Measurements from ENCODE around the gene TES. TPM values are rescaled to one million over a fixed set of nuclear protein-coding genes. Genes with fewer than 3 reads are reported as not detected.

The TES gene
- total RNA-seq, 1 experiment from 2014 or later: 28.2 TPM

GRCh38 chr7:116298576-116298975, 88.2 kb downstream of the TES start:
- H3K4me2 ChIP-seq (ENCODE audit: insufficient read depth, insufficient read length, low read length): no peak overlapping the region
- WGBS (ENCODE audit: extremely low coverage, insufficient read length, low lambda C conversion rate): no CpG with 5 or more reads among the region's 3 CpGs
- H3K27ac Mint-ChIP-seq: no peak overlapping the region

More at GRCh38 chr7:116298576-116298975, 88.2 kb downstream of the TES start:
- Histone ChIP-seq H3K27ac (ENCODE audit: insufficient read length, low read depth, low read length) (no peak overlapping the region), H3K18ac (ENCODE audit: insufficient read length, low read depth, low read length) (no peak overlapping the region), H3K79me2 (ENCODE audit: insufficient read depth, low read length) (no peaks in the 10 kb centered on the region), H3T11ph (ENCODE audit: low read length) (no peak overlapping the region), H2AFZ (ENCODE audit: low read length) (no peak overlapping the region), H3K9ac (ENCODE audit: extremely low read depth, insufficient read length, low read length) (no peak overlapping the region), H3K56ac (ENCODE audit: insufficient read length, low read depth, low read length) (no peak overlapping the region), H3K4me1 (ENCODE audit: insufficient read depth, low read length) (no peaks in the 10 kb centered on the region), H4K91ac (ENCODE audit: insufficient read length, low read depth, low read length) (no peak overlapping the region), H2BK120ac (ENCODE audit: low read depth, low read length, poor library complexity, severe bottlenecking) (no peak overlapping the region), H2AK5ac (ENCODE audit: insufficient read length, low read length) (no peak overlapping the region), H4K5ac (ENCODE audit: insufficient read length, low read depth, low read length) (no peak overlapping the region), H3K27me3 (ENCODE audit: insufficient read depth, low read length) (no peaks in the 10 kb centered on the region), H3K23me2 (ENCODE audit: insufficient read length, low read depth, low read length, poor library complexity, severe bottlenecking) (no peaks in the 10 kb centered on the region), H2BK5ac (ENCODE audit: insufficient read length, low read length) (no peak overlapping the region), H4K8ac (replicated peaks; ENCODE audit: insufficient read length, low read depth, low read length) (no peak overlapping the region), H2BK20ac (ENCODE audit: low read depth, low read length, poor library complexity, severe bottlenecking) (no peak overlapping the region), H2BK12ac (ENCODE audit: insufficient read length, low read depth, low read length) (no peak overlapping the region), H3K4ac (ENCODE audit: low read depth, low read length) (no peak overlapping the region), H4K20me1 (ENCODE audit: control insufficient read depth, insufficient read depth, insufficient read length) (no peaks in the 10 kb centered on the region), H3K23ac (ENCODE audit: insufficient read length, low read depth, low read length) (no peak overlapping the region), H3K79me1 (ENCODE audit: insufficient read depth, low read depth, low read length, poor library complexity, severe bottlenecking) (no peaks in the 10 kb centered on the region), H3K14ac (ENCODE audit: insufficient read depth, low read length) (no peak overlapping the region), H3K9me3 (ENCODE audit: control insufficient read depth, low read depth, low read length) (no peaks in the 10 kb centered on the region), H2BK15ac (ENCODE audit: low read depth, low read length) (no peak overlapping the region)
- Mint-ChIP-seq H3K4me1 (peaks cover 0 to 6% of the 10 kb centered on the region in 2 experiments; a peak in 2 of 4 replicates), H3K9me3 (peaks cover 7 to 12% of the 10 kb centered on the region in 2 experiments; a peak in 4 of 5 replicates), H3K27me3 (ENCODE audit: low read depth) (no peaks in the 10 kb centered on the region), H3K36me3 (ENCODE audit: insufficient read depth in 1 of 3, low read depth in 3 of 3) (no peaks in the 10 kb centered on the region), H3K4me3 (no peak overlapping the region)
- DNase-seq: no peak
- TF ChIP-seq, protein P1, sequence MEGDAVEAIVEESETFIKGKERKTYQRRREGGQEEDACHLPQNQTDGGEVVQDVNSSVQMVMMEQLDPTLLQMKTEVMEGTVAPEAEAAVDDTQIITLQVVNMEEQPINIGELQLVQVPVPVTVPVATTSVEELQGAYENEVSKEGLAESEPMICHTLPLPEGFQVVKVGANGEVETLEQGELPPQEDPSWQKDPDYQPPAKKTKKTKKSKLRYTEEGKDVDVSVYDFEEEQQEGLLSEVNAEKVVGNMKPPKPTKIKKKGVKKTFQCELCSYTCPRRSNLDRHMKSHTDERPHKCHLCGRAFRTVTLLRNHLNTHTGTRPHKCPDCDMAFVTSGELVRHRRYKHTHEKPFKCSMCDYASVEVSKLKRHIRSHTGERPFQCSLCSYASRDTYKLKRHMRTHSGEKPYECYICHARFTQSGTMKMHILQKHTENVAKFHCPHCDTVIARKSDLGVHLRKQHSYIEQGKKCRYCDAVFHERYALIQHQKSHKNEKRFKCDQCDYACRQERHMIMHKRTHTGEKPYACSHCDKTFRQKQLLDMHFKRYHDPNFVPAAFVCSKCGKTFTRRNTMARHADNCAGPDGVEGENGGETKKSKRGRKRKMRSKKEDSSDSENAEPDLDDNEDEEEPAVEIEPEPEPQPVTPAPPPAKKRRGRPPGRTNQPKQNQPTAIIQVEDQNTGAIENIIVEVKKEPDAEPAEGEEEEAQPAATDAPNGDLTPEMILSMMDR (conservative IDR thresholded peaks at IDR 0.05): no peak
